Omental fat pad (tissue), 4 donors: ENCODE data around the gene DNAAF5. TPM values are rescaled to one million over a fixed set of nuclear protein-coding genes. Genes with fewer than 3 reads are reported as not detected.

Source experiments
- ATAC-seq: fragments of 150-250 bp; one replicate; pipeline ENCODE4 v1.9.1; 2016; ENCODE audit warnings: mild to moderate bottlenecking, moderate library complexity; ENCODE audit not compliant: low FRiP score
- DNase-seq: peaks from one replicate; pipeline ENCODE4 v3.0.0-alpha.2; 2019; ENCODE audit warnings: low spot score
- CTCF ChIP-seq, 3 donors: fragments of 450-650 bp; IDR thresholded peaks; one replicate each; pipeline ENCODE4 v1.5.1; 2016 to 2017; ENCODE audit warnings: antibody characterized with exemption in 3 of 3, mild to moderate bottlenecking in 3 of 3, moderate library complexity in 2 of 3
- total RNA-seq, 4 donors: library from RNA; depleted of rRNA; stranded (reverse); fragments of >200 nt; gene quantifications; one replicate each; pipeline ENCODE4 v1.1.0, GENCODE V29; 2016

Gene DNAAF5
- total RNA-seq, 4 donors from 2014 or later: 15.7 to 27.1 (median 25.1) TPM

- ATAC-seq: no peak
- no peak for TF ChIP-seq CTCF (IDR thresholded peaks at IDR 0.05)
- no peak for DNase-seq
Measured at GRCh38 chr7:835485-836401, 109.2 kb downstream of the DNAAF5 start.

Other genes starting within 250 kb of the DNAAF5 start
- gene PDGFA, start 206.9 kb upstream of the DNAAF5 start, total RNA-seq: 10 to 100 TPM in 1 of 4 donors, 1 to 10 TPM in 3; 7.0 to 23.7 (median 8.8) TPM
- gene PRKAR1B, start 582 bp downstream of the DNAAF5 start, total RNA-seq: 10 to 100 TPM in 2 of 4 donors, 1 to 10 TPM in 2; 9.0 to 11.4 (median 10.3) TPM
- 100 to 1,000 TPM; 124 to 245 (median 174) TPM for gene SUN1, start 105.8 kb downstream of the DNAAF5 start, total RNA-seq
- gene GET4, start 149.9 kb downstream of the DNAAF5 start, total RNA-seq: 10 to 100 TPM; 18.7 to 28.5 (median 23.5) TPM
- gene ADAP1, start 228.0 kb downstream of the DNAAF5 start, total RNA-seq: 10 to 100 TPM in 3 of 4 donors, 1 to 10 TPM in 1; 6.7 to 21.7 (median 14.4) TPM
- gene COX19, start 248.8 kb downstream of the DNAAF5 start, total RNA-seq: 10 to 100 TPM in 2 of 4 donors, 1 to 10 TPM in 2; 8.1 to 16.9 (median 10.0) TPM